A549 (cell line): ENCODE data around the gene FOLR2.
A peak's percentile ranks its signal among the peaks of the same experiment; 100 is the strongest.
"Not testable (repeated sequence)": the region's sequence is repeated elsewhere in the genome, so short reads cannot be mapped to it uniquely, and the experiment has no call there.

Experiments
- BHLHE40 ChIP-seq: IDR thresholded peaks from 2 replicates; pipeline ENCODE4 v1.6.1; 2012; ENCODE audit warnings: low read depth, low read length, inconsistent platforms
- CEBPB ChIP-seq, 2 experiments: fragments of >200 bp in 1 of 2; sonication (Bioruptor Twin) in 1 of 2; formaldehyde crosslinking in 1 of 2; IDR thresholded peaks; 2 replicates each; pipeline ENCODE4 v1.6.1; 2012 to 2016
- EP300 ChIP-seq, 2 experiments: fragments of >200 bp; sonication (Bioruptor Twin); formaldehyde crosslinking; IDR thresholded peaks; 2 replicates in 1 of 2; 3 replicates in 1 of 2; pipeline ENCODE4 v1.6.1; 2016 to 2017
- NFE2L2 ChIP-seq: fragments of 150-350 bp; conservative IDR thresholded peaks from 2 replicates; pipeline ENCODE4 v1.6.1; 2014; ENCODE audit warnings: low read length
- POLR2A ChIP-seq: IDR thresholded peaks from 2 replicates; pipeline ENCODE4 v1.6.1; 2012; ENCODE audit warnings: mild to moderate bottlenecking, low read length
- RAD21 ChIP-seq, 2 experiments: fragments of >200 bp in 1 of 2; sonication (Bioruptor Twin) in 1 of 2; formaldehyde crosslinking in 1 of 2; IDR thresholded peaks in 1 of 2; conservative IDR thresholded peaks in 1 of 2; 2 replicates in 1 of 2; 3 replicates in 1 of 2; pipeline ENCODE4 v1.6.1; 2012 to 2018; ENCODE audit warnings: inconsistent platforms in 1 of 2
- SREBF2 ChIP-seq: fragments of 450-650 bp; IDR thresholded peaks from 2 replicates; pipeline ENCODE4 v1.6.1; 2014; ENCODE audit warnings: mild to moderate bottlenecking, moderate library complexity
- TF ChIP-seq, protein P1 (sequence below): fragments of >200 bp; sonication (Bioruptor Twin); formaldehyde crosslinking; IDR thresholded peaks from 3 replicates; pipeline ENCODE4 v1.5.1; 2016
- TF ChIP-seq, protein P2 (sequence below): IDR thresholded peaks from 2 replicates; pipeline ENCODE4 v1.6.1; 2012
- TF ChIP-seq, protein P3 (sequence below): fragments of 200-600 bp; sonication (generic); IDR thresholded peaks from 2 replicates; pipeline ENCODE4 v1.6.1; 2016; ENCODE audit warnings: antibody characterized with exemption, mild to moderate bottlenecking, moderate library complexity
- TF ChIP-seq, protein P4 (sequence below): fragments of 150-350 bp; IDR thresholded peaks from 2 replicates; pipeline ENCODE4 v1.6.1; 2014; ENCODE audit warnings: low read depth, mild to moderate bottlenecking, low read length
- TF ChIP-seq, protein P5 (sequence below): fragments of 450-650 bp; IDR thresholded peaks from 2 replicates; pipeline ENCODE4 v1.6.1; 2014; ENCODE audit warnings: antibody characterized with exemption

DNA sequence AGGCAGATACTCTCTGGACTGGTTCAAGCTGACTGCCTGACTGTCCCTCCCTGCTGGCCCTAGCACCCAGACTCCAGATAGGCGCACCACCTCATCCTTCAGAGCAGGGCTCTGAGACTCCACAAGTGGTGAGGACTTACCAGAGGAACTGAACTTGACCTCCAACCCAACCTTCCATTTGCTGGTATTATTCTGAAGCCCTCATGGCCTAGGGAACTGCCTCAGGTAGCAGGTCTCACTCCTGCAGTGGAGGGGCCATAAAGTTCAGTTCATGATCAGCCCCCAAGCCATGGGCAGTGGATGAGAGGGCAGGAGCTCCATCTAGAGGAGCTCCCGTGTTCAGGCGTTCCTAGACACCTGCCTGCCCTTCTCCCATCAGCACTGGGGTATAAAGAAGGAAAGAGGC, 35.0 kb upstream of the FOLR2 start:
- TF ChIP-seq RAD21 (conservative IDR thresholded peaks at IDR 0.05 in 1 of 2, IDR thresholded peaks at IDR 0.05 in 1 of 2), result peak; percentile 33 to 59; a peak in 3 of 5 replicates
- TF ChIP-seq, protein P1, sequence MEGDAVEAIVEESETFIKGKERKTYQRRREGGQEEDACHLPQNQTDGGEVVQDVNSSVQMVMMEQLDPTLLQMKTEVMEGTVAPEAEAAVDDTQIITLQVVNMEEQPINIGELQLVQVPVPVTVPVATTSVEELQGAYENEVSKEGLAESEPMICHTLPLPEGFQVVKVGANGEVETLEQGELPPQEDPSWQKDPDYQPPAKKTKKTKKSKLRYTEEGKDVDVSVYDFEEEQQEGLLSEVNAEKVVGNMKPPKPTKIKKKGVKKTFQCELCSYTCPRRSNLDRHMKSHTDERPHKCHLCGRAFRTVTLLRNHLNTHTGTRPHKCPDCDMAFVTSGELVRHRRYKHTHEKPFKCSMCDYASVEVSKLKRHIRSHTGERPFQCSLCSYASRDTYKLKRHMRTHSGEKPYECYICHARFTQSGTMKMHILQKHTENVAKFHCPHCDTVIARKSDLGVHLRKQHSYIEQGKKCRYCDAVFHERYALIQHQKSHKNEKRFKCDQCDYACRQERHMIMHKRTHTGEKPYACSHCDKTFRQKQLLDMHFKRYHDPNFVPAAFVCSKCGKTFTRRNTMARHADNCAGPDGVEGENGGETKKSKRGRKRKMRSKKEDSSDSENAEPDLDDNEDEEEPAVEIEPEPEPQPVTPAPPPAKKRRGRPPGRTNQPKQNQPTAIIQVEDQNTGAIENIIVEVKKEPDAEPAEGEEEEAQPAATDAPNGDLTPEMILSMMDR, result not testable (repeated sequence)
- TF ChIP-seq CEBPB (IDR thresholded peaks at IDR 0.05); BHLHE40; NFE2L2; POLR2A; EP300 (IDR thresholded peaks at IDR 0.05); SREBF2: not testable (repeated sequence)
- TF ChIP-seq, protein P2, sequence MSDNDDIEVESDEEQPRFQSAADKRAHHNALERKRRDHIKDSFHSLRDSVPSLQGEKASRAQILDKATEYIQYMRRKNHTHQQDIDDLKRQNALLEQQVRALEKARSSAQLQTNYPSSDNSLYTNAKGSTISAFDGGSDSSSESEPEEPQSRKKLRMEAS, result not testable (repeated sequence)
- TF ChIP-seq, protein P3, sequence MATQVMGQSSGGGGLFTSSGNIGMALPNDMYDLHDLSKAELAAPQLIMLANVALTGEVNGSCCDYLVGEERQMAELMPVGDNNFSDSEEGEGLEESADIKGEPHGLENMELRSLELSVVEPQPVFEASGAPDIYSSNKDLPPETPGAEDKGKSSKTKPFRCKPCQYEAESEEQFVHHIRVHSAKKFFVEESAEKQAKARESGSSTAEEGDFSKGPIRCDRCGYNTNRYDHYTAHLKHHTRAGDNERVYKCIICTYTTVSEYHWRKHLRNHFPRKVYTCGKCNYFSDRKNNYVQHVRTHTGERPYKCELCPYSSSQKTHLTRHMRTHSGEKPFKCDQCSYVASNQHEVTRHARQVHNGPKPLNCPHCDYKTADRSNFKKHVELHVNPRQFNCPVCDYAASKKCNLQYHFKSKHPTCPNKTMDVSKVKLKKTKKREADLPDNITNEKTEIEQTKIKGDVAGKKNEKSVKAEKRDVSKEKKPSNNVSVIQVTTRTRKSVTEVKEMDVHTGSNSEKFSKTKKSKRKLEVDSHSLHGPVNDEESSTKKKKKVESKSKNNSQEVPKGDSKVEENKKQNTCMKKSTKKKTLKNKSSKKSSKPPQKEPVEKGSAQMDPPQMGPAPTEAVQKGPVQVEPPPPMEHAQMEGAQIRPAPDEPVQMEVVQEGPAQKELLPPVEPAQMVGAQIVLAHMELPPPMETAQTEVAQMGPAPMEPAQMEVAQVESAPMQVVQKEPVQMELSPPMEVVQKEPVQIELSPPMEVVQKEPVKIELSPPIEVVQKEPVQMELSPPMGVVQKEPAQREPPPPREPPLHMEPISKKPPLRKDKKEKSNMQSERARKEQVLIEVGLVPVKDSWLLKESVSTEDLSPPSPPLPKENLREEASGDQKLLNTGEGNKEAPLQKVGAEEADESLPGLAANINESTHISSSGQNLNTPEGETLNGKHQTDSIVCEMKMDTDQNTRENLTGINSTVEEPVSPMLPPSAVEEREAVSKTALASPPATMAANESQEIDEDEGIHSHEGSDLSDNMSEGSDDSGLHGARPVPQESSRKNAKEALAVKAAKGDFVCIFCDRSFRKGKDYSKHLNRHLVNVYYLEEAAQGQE, result not testable (repeated sequence)
- TF ChIP-seq, protein P4, sequence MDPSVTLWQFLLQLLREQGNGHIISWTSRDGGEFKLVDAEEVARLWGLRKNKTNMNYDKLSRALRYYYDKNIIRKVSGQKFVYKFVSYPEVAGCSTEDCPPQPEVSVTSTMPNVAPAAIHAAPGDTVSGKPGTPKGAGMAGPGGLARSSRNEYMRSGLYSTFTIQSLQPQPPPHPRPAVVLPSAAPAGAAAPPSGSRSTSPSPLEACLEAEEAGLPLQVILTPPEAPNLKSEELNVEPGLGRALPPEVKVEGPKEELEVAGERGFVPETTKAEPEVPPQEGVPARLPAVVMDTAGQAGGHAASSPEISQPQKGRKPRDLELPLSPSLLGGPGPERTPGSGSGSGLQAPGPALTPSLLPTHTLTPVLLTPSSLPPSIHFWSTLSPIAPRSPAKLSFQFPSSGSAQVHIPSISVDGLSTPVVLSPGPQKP, result not testable (repeated sequence)
- TF ChIP-seq, protein P5, sequence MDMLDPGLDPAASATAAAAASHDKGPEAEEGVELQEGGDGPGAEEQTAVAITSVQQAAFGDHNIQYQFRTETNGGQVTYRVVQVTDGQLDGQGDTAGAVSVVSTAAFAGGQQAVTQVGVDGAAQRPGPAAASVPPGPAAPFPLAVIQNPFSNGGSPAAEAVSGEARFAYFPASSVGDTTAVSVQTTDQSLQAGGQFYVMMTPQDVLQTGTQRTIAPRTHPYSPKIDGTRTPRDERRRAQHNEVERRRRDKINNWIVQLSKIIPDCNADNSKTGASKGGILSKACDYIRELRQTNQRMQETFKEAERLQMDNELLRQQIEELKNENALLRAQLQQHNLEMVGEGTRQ, result not testable (repeated sequence)
